Astrocyte (in vitro differentiated cells and primary cell): ENCODE data around the gene ASXL1.

ENCODE experiments used
- EZH2 ChIP-seq: IDR thresholded peaks from 2 replicates; pipeline ENCODE4 v1.6.1; 2012; ENCODE audit warnings: mild to moderate bottlenecking, low read length, inconsistent platforms; ENCODE audit not compliant: insufficient read depth
- TF ChIP-seq, protein P1 (sequence below): IDR thresholded peaks from 2 replicates; pipeline ENCODE4 v1.5.1; 2011; ENCODE audit warnings: low read depth, mild to moderate bottlenecking, inconsistent platforms, low read length, moderate library complexity; ENCODE audit not compliant: insufficient read depth

DNA sequence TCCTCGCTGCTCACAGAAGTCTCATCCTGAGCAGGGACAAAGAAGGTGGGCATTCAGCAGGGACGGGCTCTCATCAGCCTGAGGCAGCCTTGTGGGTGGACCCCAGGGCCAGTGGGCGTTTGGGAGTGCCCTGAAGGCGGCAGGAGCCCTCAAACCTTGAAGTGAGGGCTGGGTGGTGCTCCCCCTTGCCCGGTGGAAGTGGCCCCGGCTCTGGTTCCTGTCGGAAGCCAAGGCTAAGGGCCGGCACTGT is 116.5 kb downstream of the ASXL1 start:
- TF ChIP-seq, protein P1, sequence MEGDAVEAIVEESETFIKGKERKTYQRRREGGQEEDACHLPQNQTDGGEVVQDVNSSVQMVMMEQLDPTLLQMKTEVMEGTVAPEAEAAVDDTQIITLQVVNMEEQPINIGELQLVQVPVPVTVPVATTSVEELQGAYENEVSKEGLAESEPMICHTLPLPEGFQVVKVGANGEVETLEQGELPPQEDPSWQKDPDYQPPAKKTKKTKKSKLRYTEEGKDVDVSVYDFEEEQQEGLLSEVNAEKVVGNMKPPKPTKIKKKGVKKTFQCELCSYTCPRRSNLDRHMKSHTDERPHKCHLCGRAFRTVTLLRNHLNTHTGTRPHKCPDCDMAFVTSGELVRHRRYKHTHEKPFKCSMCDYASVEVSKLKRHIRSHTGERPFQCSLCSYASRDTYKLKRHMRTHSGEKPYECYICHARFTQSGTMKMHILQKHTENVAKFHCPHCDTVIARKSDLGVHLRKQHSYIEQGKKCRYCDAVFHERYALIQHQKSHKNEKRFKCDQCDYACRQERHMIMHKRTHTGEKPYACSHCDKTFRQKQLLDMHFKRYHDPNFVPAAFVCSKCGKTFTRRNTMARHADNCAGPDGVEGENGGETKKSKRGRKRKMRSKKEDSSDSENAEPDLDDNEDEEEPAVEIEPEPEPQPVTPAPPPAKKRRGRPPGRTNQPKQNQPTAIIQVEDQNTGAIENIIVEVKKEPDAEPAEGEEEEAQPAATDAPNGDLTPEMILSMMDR = no peak
- no peak for TF ChIP-seq EZH2
